SIG-M5 treated with dmso at 0.1 percent for 504 hours (cell line): ENCODE data around the gene PDCD4.

Experiments
- DNase-seq: peaks from one replicate; lab custom pipeline; 2025; ENCODE audit not compliant: unreplicated experiment; lab: John Stamatoyannopoulos, UW

PDCD4 gene

GRCh38 chr10:110918643-110919348, 47.1 kb downstream of the PDCD4 start, which contains the start of gene BBIP1:
TSS of gene BBIP1 (minus strand) at chr10:110919180. CDS start at chr10:110918157, 1,023 bp downstream.
- DNase-seq: peak; percentile 99

- no peak for DNase-seq
These were observed 47.7 kb downstream of the PDCD4 start, which contains the start of gene SHOC2 for GRCh38 chr10:110919349-110919931. TSS of gene SHOC2 (plus strand) at chr10:110919604. CDS start at chr10:110964359, 44,755 bp downstream.

GRCh38 chr10:110919971-110920881, 48.5 kb downstream of the PDCD4 start:
- peak; percentile 92 for DNase-seq

- DNase-seq: no peak
These were observed 52.2 kb downstream of the PDCD4 start for GRCh38 chr10:110923856-110924493.

GRCh38 chr10:110927461-110927860, 55.7 kb downstream of the PDCD4 start:
- DNase-seq: no peak

GRCh38 chr10:110931769-110932381, 60.1 kb downstream of the PDCD4 start:
- no peak for DNase-seq

- no peak for DNase-seq
These were observed 60.9 kb downstream of the PDCD4 start for GRCh38 chr10:110932505-110933180.

DNA sequence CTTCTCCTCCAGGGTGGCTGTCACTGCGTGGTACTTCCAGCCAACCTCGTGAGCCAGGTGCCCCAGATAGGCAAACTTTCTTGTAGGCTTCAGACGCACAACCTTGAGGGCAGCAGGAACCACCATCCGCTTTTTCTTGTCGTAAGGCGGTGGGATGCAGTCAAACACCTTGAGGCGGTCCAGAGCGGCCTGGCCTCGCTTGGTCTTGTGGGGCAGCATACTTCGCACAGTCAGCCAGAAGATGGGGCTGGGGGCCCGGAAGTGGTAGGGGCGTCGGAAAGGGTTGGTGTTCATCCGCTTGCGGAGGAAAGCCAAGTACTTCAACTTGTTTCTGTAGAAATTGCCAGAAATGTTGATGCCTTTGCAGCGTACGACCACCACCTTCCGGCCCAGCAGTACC, 65.0 kb downstream of the PDCD4 start:
- DNase-seq: no peak

DNA sequence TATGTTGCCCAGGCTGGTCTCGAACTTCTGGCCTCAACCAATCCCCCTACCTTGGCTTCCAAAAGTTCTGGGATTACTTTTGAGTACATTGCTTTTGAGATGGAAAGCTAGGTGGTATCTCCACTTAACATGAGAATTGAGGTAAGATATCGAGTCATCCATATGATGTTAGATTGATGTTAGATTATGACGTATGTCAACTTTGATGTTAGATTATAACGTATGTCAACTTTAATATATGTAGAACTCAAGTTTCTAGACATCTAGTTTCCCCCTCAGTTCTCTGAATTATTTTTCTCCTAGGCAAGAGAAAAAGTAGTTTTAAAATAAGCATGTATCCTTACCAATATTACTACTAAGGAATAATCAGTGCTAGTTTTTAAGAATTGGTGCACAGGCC, 67.7 kb downstream of the PDCD4 start:
- no peak for DNase-seq

- DNase-seq: no peak
These were observed 73.2 kb downstream of the PDCD4 start for GRCh38 chr10:110944792-110945396.

DNA sequence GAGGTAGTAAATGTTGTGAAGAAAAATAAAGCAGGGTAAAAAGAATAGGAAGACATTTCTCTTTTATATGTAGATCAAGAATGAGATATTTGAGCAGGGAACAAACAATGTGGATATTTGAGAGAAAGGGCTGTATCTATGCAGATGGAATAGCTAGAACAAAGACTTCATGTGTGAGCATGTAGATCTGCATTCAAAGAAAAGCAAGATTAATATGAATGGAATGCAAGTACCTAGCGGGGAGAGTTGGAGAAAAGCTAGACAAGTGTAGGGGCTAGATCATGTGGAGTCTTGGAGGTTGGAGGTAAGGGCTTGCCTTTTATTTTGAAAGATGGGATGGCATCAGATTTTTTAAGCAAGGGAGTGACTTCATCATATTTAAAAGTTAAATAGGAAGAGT, 74.8 kb downstream of the PDCD4 start:
- DNase-seq: no peak

- DNase-seq: no peak
These were observed 75.4 kb downstream of the PDCD4 start for GRCh38 chr10:110947061-110947595.
